T47D (cell line): Measurements from ENCODE around the gene SMC3.
"Not testable (repeated sequence)": the region's sequence is repeated elsewhere in the genome, so short reads cannot be mapped to it uniquely, and the experiment has no call there.

Experiments used
- DNase-seq, 2 experiments: peaks; one replicate each; pipeline versions ENCODE4 v3.0.0 to v3.0.0-alpha.2; 2011 to 2012; ENCODE audit warnings: low read depth in 1 of 2, low spot score in 1 of 2
- JUND ChIP-seq: IDR thresholded peaks from 2 replicates; pipeline ENCODE4 v1.6.1; 2012; ENCODE audit warnings: low read depth
- in situ Hi-C: cut with HindIII; loops from 2 replicates; pipeline ENCODE4 v1.10.0; 2016; ENCODE audit warnings: low sequenced_read_pairs, low pct_unique_long_range_greater_than_20kb

The SMC3 gene

GRCh38 chr10:110530131-110530831, 37.2 kb upstream of the SMC3 start:
- in situ Hi-C loops, result loop anchor here (25.0 kb wide), 1 partner anchor 193 kb away; no protein-coding TSS in a partner anchor
- no peak for TF ChIP-seq JUND
- DNase-seq, result peak; percentile 29 to 69

- no peak for TF ChIP-seq JUND
- in situ Hi-C loops, result loop anchor here (25.0 kb wide), 1 partner anchor 194 kb away; no protein-coding TSS in a partner anchor
- DNase-seq, result no peak
Observed at GRCh38 chr10:110531687-110532086, 35.8 kb upstream of the SMC3 start.

- in situ Hi-C loops, result loop anchor here (25.0 kb wide), 1 partner anchor 195 kb away; no protein-coding TSS in a partner anchor
- DNase-seq, result not testable (repeated sequence)
Observed at GRCh38 chr10:110532628-110533027, 34.9 kb upstream of the SMC3 start.

GRCh38 chr10:110533149-110533548, 34.3 kb upstream of the SMC3 start:
- DNase-seq, result no peak
- no peak for TF ChIP-seq JUND
- in situ Hi-C loops, result loop anchor here (25.0 kb wide), 1 partner anchor 196 kb away; no protein-coding TSS in a partner anchor

GRCh38 chr10:110534571-110534970, 32.9 kb upstream of the SMC3 start:
- no peak for DNase-seq
- TF ChIP-seq JUND, result no peak
- in situ Hi-C loops, result loop anchor here (25.0 kb wide), 1 partner anchor 197 kb away; no protein-coding TSS in a partner anchor

GRCh38 chr10:110535958-110536891, 31.3 kb upstream of the SMC3 start:
- peak in 1 of 2 experiments; percentile 32 for DNase-seq
- in situ Hi-C loops, result loop anchor here (25.0 kb wide), 1 partner anchor 199 kb away; no protein-coding TSS in a partner anchor
- no peak for TF ChIP-seq JUND

GRCh38 chr10:110539091-110539490, 28.4 kb upstream of the SMC3 start:
- in situ Hi-C loops, result loop anchor here (25.0 kb wide), 1 partner anchor 202 kb away; no protein-coding TSS in a partner anchor
- TF ChIP-seq JUND, result no peak
- DNase-seq, result no peak

- TF ChIP-seq JUND, result no peak
- DNase-seq, result no peak
- in situ Hi-C loops, result loop anchor here (25.0 kb wide), 1 partner anchor 203 kb away; no protein-coding TSS in a partner anchor
Observed at GRCh38 chr10:110540031-110540430, 27.5 kb upstream of the SMC3 start.

GRCh38 chr10:110544958-110545537, 22.4 kb upstream of the SMC3 start:
- TF ChIP-seq JUND, result no peak
- in situ Hi-C loops, result loop anchor here (25.0 kb wide), 1 partner anchor 208 kb away; no protein-coding TSS in a partner anchor

GRCh38 chr10:110546077-110546476, 21.4 kb upstream of the SMC3 start:
- in situ Hi-C loops, result loop anchor here (25.0 kb wide), 1 partner anchor 209 kb away; no protein-coding TSS in a partner anchor
- no peak for DNase-seq
- no peak for TF ChIP-seq JUND

More at GRCh38 chr10:110544958-110545537, 22.4 kb upstream of the SMC3 start:
- no peak for DNase-seq

GRCh38 chr10:110546499-110547110, 20.9 kb upstream of the SMC3 start:
- in situ Hi-C loops, result loop anchor here (25.0 kb wide), 1 partner anchor 209 kb away; no protein-coding TSS in a partner anchor
- TF ChIP-seq JUND, result no peak
- DNase-seq, result no peak
